GM21447 (cell line): Measurements from ENCODE around the gene MYO5A.
"Not testable (repeated sequence)": the region's sequence is repeated elsewhere in the genome, so short reads cannot be mapped to it uniquely, and the experiment has no call there.

Experiments used
- ATAC-seq: cut with Tn5 transposase; IDR thresholded peaks from one replicate; pipeline ENCODE4 v1.9.1; 2021; ENCODE audit not compliant: unreplicated experiment

MYO5A gene

GRCh38 chr15:52509500-52510245, 19.0 kb downstream of the MYO5A start:
- ATAC-seq = no peak

DNA sequence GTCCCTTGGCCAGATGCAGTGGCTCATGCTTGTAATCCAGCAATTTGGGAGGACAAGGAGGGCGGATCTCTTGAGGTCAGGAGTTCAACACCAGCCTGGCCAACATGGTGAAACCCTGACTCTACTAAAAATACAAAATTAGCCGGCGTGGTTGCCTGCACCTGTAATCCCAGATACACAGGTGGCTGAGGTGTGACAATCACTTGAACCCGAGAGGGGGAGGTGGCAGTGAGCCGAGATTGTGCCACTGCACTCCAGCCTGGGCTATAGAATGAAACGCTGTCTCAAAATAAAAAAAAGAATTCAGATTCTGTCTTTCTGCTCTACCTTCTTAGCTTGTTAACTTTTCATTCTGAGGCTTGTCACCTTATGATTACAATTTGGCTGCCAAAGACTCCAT, 22.1 kb downstream of the MYO5A start:
- no peak for ATAC-seq

DNA sequence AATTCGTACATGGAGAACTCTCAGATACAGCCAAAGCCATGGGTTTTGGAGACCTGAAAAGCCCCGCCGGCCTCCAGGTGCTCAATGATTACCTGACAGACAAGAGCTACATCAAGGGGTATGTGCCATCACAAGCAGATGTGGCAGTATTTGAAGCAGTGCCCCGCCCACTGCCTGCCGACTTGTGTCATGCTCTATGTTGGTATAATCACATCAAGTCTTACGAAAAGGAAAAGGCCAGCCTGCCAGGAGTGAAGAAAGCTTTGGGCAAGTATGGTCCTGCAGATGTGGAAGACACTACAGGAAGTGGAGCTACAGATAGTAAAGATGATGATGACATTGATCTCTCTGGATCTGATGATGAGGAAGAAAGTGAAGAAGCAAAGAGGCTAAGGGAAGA, 23.5 kb downstream of the MYO5A start:
- no peak for ATAC-seq

GRCh38 chr15:52503788-52504496, 24.7 kb downstream of the MYO5A start:
- peak; percentile 79 for ATAC-seq

DNA sequence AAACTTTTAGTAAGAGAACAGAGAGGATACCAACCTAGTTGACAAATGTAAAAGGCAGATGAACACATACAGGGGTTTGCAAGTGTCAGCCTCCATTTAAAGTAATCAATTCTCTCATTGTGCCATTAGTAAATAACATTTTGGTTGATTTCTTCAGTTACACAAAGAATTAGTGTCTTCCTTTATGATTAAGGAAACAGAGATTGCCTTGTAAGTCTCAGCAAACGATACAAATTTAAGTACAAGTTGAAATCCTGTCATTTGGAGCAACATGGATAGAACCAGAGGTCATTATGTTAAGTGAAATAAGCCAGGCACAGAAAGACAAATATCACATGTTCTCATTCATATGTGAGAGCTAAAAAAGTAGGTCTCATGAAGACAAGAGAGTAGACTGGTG, 26.1 kb downstream of the MYO5A start:
- ATAC-seq = no peak

- no peak for ATAC-seq
These were observed 29.2 kb downstream of the MYO5A start for GRCh38 chr15:52499506-52499905.

DNA sequence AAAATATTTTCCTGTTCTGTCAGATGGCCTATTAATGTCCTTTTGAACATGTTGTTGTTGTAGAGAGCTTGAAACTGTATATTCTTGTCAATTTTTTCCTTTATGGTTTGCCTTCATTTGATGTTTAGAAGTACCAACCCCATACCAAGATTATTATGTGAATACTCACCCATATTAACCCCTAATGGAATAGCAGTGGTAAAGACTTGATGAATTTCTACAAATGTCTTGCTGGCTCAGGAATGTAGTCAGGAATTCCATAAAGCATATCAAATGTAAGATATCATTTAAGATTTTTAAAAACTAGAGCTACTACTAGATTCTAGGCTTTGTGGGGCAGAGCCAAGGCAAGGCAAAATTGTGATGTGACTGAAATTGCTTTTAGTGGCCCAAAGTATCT, 30.0 kb downstream of the MYO5A start:
- ATAC-seq = no peak

DNA sequence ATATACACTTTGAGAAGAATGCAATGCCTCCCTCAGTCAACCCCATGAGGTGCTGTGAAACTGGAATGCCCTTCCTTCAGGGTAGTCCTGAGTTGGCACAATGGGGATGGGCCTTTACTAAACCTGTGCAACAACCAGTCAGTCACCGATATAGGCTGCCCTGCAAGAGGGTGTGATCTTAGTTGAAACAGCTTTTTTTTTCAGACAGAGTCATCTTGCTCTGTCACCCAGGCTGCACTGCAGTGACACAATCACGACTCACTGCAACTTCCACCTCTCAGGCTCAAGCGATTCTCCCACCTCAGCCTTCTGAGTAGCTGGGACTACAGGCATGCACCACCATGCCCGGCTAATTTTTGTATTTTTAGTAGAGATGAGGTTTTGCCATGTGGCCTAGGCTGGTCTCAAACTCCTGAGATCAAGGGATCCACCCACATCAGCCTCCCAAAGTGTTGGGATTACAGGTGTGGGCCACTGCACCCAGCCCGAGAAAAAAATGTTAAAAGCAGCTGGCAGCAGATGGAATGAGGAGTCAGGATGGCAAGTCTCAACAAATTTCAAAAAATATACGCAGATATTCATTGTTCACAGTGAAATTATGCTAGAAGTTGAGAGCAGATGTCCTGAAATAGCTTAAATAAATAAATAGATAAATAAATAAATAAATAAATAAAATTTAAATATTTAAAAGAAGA, 31.8 kb downstream of the MYO5A start:
- ATAC-seq = no peak

- no peak for ATAC-seq
These were observed 32.5 kb downstream of the MYO5A start for GRCh38 chr15:52496175-52496574.

DNA sequence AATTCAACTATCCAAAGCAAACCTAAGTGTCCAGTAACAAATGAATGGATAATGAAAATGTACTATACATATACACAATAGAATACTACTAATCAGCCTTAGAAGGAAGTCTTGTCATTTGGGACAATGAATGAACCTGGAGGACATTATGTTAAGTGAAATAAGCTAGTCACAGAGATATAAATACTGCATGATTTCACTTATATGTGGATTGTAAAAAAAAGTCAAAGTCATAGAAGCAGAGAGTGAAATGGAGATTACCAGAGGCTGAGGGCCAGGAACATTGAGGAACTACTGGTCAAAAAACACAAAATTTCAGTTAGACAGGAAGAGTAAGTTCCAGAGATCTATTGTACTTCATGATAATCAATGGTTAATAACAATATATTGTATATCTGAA, 33.6 kb downstream of the MYO5A start:
- no peak for ATAC-seq

DNA sequence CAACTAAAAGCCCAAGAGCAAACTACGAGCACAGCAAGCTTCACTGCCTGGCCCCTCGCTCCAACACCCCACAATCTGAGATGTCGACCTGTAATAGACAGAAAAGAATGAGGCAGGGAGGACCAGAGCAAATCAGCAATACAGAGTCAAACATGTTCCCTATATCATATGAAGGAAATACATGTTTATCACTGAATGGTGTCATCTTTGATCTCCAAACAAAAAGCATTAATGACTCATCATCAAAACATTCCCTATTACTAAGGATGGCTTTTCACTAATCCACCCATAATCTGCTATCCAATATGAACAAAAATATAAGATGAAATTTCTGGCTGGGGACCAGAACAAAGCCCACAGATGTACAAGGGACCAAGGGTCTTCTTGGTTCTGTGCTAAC, 34.7 kb downstream of the MYO5A start:
- ATAC-seq = no peak

DNA sequence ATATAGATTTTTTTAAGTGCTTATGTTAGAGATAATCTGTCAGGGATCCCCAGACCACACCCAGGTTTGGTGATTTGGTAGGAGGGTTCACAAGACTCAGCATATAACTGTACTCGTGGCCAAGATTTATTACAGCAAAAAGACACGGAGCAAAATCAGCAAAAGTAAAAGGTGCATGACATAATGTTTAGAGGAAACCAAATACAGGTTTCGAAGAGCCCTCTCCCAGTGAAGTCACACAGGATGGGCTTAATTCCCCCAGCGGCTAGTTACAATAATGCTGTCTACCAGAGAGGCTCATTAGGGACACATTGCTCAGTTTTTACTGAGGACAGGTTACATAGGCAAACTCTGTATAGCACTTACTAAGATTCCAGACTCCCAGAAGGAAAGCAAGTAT, 36.5 kb downstream of the MYO5A start:
- ATAC-seq = no peak

GRCh38 chr15:52491472-52491871, 37.2 kb downstream of the MYO5A start:
- no peak for ATAC-seq

GRCh38 chr15:52489430-52489829, 39.2 kb downstream of the MYO5A start:
- ATAC-seq = not testable (repeated sequence)

- no peak for ATAC-seq
These were observed 39.9 kb downstream of the MYO5A start for GRCh38 chr15:52488830-52489229.

GRCh38 chr15:52486003-52486996, 42.4 kb downstream of the MYO5A start:
- no peak for ATAC-seq

DNA sequence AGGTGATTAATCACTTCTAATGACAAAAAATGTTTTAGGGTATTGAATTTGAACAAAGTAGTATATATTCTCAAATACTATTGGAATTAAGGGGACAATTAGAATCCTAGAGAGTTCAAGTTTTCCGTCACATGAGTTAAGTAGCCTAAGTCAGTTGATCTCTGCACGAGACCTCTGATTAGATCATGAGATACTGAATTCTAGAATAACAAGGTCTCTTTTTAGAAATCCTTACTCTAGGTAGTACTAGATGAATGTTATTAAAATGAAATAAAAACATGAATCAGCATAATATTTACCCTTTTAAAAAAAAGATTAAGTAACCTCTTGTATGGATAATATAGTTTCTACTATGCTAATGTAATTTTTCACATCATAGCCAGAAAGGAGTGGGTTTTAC, 43.4 kb downstream of the MYO5A start:
- ATAC-seq = no peak

DNA sequence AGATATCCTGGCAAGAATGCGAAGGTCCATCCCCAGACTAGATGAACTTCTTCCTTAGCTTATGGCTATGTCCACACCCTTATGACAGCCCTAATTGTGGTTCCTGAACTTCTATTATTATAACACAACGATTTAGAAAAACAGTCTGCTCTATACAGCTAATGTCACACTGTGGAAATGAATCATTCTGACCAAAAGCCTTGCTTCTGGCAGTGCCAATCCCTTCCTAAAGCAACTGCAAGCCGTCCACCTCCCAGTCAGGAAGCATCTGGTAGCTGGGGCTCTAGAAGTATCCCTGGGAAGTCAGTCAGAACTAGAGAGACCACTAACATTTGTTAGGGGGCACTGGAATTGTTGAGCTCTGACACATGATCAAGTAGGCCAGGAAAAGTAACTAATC, 45.0 kb downstream of the MYO5A start:
- no peak for ATAC-seq

DNA sequence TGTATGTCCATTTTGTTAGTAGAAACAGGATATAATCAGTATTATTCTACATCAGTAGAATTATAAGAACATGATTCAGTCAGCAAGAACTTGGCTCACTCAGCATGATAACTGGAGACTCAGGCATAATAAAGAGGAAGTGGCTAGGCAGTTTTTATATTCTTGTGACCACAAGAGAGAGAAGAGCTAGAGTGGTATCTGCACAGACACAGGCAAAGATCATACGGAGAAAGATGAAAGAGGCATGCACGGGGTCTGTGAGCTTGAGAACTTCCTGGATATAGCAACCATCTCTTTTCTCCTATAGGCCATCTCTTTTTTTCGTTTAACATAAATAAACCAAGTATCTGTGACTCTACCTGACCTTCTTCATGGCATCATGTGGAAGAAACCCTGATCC, 46.8 kb downstream of the MYO5A start:
- peak; percentile 99 for ATAC-seq

- no peak for ATAC-seq
These were observed 47.7 kb downstream of the MYO5A start for GRCh38 chr15:52480990-52481389.

DNA sequence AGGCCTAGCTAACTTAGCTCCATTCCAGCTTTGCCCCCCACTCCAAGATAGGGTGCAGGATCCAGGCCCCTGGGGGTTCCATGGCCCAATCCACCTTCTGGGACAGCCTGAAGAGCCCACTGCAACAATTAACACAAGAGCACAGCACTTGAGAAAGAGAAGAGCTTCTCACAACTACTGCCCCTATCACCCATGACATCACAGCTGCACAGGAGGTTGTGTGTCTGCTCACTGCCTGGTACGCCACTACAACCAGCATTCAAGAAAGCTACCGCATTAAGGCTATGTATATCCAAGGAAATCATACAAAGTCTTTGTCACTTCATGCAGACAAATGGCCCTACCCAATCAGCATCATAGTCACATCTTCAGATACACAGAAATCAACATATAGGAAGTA, 62.0 kb downstream of the MYO5A start:
- ATAC-seq = no peak
